GM12875 (cell line): ENCODE results near the gene CHMP4B.

Source experiments
- H3K4me3 ChIP-seq: one replicate; pipeline ENCODE4 v1.5.1; 2011; ENCODE audit warnings: low read depth, low read length, control low read depth
- TF ChIP-seq, protein P1 (sequence below): IDR thresholded peaks from 2 replicates; pipeline ENCODE4 v1.5.1; 2011; ENCODE audit warnings: low read depth, mild to moderate bottlenecking, control low read depth, inconsistent platforms, low read length, moderate library complexity, borderline replicate concordance; ENCODE audit not compliant: insufficient read depth

Gene CHMP4B

GRCh38 chr20:33880396-33880795 is 69.2 kb downstream of the CHMP4B start:
- TF ChIP-seq, protein P1, sequence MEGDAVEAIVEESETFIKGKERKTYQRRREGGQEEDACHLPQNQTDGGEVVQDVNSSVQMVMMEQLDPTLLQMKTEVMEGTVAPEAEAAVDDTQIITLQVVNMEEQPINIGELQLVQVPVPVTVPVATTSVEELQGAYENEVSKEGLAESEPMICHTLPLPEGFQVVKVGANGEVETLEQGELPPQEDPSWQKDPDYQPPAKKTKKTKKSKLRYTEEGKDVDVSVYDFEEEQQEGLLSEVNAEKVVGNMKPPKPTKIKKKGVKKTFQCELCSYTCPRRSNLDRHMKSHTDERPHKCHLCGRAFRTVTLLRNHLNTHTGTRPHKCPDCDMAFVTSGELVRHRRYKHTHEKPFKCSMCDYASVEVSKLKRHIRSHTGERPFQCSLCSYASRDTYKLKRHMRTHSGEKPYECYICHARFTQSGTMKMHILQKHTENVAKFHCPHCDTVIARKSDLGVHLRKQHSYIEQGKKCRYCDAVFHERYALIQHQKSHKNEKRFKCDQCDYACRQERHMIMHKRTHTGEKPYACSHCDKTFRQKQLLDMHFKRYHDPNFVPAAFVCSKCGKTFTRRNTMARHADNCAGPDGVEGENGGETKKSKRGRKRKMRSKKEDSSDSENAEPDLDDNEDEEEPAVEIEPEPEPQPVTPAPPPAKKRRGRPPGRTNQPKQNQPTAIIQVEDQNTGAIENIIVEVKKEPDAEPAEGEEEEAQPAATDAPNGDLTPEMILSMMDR: no peak
- H3K4me3 ChIP-seq: no peak overlapping the region

- no peak overlapping the region for H3K4me3 ChIP-seq
- TF ChIP-seq, protein P1: no peak
Measured at GRCh38 chr20:33881989-33882388, 70.8 kb downstream of the CHMP4B start.

DNA sequence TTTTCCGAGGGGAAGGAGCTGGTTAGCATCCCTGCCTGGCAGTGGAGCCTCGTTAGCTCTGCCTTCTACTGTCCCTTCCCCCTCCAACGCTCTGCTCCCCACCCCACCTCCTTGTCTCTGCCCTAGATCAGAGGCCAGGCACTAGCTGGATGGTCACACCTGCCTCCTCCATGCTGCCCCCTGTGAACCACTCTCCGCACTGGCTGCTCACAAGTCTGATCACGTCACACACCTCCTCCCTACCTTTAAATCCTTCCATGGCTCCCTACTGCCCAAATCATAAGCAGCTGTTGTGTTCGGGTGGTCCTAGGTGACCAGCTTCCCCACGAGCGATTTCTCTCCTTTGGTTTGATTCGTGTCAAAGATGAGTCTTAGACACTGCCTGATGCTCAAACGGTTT is 71.3 kb downstream of the CHMP4B start:
- TF ChIP-seq, protein P1: no peak
- no peak overlapping the region for H3K4me3 ChIP-seq

GRCh38 chr20:33883164-33883563 is 72.0 kb downstream of the CHMP4B start:
- TF ChIP-seq, protein P1: no peak

GRCh38 chr20:33884633-33885032 is 73.5 kb downstream of the CHMP4B start:
- TF ChIP-seq, protein P1: no peak
- H3K4me3 ChIP-seq: no peak overlapping the region

More at GRCh38 chr20:33883164-33883563, 72.0 kb downstream of the CHMP4B start:
- no peak overlapping the region for H3K4me3 ChIP-seq

- TF ChIP-seq, protein P1: no peak
- no peak overlapping the region for H3K4me3 ChIP-seq
Measured at GRCh38 chr20:33889312-33889711, 78.2 kb downstream of the CHMP4B start.

GRCh38 chr20:33890557-33890956 is 79.4 kb downstream of the CHMP4B start:
- TF ChIP-seq, protein P1: no peak
- no peak overlapping the region for H3K4me3 ChIP-seq
